Globus pallidus (tissue), 1 donor: ENCODE data around the gene ANKRD7.

Source experiments
- DNase-seq: peaks from one replicate; pipeline ENCODE4 v3.0.0-alpha.2; 2015; ENCODE audit warnings: low spot score

ANKRD7 gene

DNA sequence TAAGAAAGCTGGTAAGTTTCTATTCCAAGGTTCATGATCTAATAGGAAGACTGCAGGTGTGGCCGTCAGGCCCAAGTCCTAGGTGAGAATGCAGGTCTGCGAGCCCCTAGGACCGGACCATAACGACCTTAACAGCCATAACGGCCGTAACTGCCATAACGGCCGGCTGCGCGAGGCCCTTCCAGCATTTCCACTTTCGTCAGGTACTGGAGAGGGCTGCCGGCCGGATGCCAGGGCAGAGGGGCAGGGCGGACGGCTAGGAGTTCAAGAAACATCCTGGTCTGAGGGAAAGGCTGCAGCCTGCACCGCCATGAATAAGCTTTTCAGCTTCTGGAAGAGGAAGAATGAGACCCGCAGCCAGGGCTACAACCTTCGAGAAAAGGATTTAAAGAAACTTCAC, at the start of gene ANKRD7:
ANKRD7 (plus strand) TSS at position 184 of the 400 bp plus-strand sequence; CDS start at position 311, 127 bp downstream.
- DNase-seq: no peak

DNA sequence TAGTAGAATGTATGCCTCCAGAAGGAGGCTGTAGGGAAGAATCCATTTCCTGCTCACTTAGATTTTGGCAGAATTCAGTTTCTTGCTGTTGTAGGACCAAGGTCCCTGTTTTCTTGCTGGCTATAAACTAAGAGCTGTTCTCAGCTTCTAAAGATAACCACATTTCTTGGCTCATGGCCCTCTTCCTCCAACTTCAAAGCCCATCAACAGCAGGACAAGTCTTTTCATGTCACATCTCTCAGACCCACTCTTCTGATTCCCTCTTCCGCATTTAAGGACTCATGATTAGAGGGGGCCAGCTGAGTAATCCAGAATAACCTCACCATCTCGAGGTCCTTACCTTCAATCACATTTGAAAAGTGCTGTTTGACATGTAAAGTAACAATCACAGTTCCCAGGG, 48.8 kb upstream of the ANKRD7 start:
- no peak for DNase-seq

- no peak for DNase-seq
Observed at GRCh38 chr7:118179191-118179590, 45.3 kb upstream of the ANKRD7 start.

GRCh38 chr7:118182593-118183427, 41.7 kb upstream of the ANKRD7 start:
- DNase-seq: peak; percentile 17

GRCh38 chr7:118183428-118183785, 41.1 kb upstream of the ANKRD7 start:
- DNase-seq: no peak

- peak; percentile 96 for DNase-seq
Observed at GRCh38 chr7:118183786-118184564, 40.5 kb upstream of the ANKRD7 start, which contains the start of gene LSM8. LSM8 (plus strand) TSS chr7:118184164; CDS start chr7:118184224, 60 bp downstream.

DNA sequence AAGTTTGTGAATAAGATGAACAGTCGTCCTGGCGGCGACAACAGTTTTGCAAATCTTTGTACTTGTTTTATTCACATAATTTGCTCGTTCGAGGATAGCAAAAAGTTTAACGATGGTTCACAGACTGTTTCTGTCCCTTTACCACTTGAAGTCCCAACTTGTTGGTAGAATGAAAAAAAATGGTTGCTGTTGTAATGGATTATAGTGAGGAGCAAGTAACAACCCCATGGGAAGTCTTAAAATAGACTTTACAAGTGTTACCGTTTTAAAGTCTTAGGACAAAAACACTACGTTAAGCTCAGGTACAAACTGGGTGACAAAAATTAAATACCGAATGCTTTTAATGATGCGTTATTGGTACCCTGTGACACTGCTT, 40.0 kb upstream of the ANKRD7 start:
- peak; percentile 20 for DNase-seq

- DNase-seq: no peak
Observed at GRCh38 chr7:118185163-118185860, 39.2 kb upstream of the ANKRD7 start.

- no peak for DNase-seq
Observed at GRCh38 chr7:118186501-118186900, 38.0 kb upstream of the ANKRD7 start.

DNA sequence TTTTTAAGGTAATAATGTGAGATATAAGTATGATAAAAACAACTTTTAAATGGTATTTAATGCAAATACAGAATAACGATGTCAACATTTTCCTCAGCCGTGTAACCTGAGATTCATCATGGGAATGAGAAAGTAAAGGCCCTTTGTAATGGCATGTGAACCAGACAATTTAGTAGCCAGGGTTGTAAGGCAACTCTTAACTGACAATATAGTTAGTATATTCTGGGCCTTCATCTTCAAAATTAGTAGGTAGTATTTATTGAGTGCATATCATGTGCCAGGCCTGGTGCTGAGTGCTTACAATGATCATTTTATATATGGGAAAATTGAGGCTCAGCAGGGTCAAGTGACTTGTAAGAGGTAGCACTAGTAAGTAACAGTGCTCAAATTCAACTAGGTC, 29.9 kb upstream of the ANKRD7 start:
- no peak for DNase-seq

GRCh38 chr7:118195837-118196474, 28.5 kb upstream of the ANKRD7 start:
- peak; percentile 63 for DNase-seq

- no peak for DNase-seq
Observed at GRCh38 chr7:118202061-118202460, 22.4 kb upstream of the ANKRD7 start.

- peak; percentile 68 for DNase-seq
Observed at GRCh38 chr7:118214051-118214832, 10.3 kb upstream of the ANKRD7 start.

- no peak for DNase-seq
Observed at GRCh38 chr7:118214833-118215182, 9.7 kb upstream of the ANKRD7 start.

DNA sequence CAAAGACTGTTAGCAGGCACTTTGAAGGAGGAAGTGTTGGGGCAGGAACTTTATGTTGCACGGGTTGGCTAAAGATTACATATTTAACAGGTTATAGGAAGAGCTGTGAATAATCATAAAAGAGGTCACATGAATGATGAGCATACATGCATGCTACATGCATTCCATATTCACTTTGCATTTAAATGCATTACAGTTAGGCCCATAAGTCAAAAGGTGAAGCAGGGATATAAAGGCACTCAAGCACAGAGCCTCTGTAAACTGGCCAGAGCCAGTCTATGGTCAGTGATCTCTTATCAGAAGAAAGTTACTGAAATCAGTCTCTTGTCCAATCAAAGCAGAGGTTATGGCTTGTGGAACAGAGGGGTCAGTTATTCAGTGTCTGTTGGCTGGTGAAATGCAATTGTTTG, 7.3 kb upstream of the ANKRD7 start:
- DNase-seq: no peak

DNA sequence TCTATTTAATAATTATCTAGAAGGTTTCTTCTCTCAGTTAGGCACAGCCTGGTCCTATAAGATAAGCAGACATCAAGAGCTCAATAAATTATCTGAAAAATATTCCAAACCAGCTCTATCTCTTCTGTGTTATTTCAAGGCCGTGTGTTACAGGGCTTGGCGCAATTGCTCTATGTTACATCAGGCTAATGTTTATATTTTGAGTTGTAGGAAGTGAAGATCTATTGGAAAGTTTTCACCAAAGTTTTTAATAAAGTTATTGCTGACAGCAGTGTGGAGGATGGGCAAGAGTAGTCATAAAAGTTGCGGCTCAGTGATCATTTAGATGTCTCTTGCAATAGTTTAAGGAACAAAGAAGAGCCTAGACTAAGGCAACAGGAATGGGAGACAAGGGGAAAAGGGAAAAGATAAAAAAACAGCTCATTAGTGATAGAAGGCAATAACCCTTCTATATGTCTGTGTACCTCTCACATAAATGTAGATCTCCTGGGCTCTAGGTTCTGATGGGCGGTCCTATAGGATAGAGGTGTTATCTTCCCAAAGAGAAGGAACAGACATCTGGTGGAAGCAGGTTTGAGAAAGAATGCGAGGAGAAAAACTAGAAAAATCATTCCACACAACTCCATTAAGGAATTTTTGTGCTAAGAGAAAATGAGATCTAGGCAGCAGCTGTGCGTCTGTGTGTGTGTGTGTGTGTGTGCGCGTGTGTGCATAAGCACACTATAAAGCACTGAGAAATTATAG, 5.9 kb upstream of the ANKRD7 start:
- no peak for DNase-seq

GRCh38 chr7:118219157-118219512, 5.4 kb upstream of the ANKRD7 start:
- DNase-seq: no peak

DNA sequence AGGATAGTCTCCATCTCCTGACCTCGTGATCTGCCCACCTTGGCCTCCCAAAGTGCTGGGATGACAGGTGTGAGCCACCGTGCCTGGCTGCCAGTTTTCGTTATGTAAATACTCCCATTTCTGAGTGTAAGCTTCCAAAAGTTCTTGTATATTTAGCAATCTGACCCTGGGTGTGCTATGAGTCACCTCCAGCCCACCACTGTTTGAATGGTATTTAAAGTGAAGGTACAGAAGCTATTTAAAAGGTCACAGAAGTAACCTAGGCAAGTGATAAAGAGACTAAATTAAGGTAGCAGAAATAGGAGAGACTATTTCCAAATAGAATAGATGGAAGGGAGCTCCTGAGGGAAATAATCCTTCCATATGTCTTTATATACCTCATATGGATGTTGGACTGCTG, 3.9 kb upstream of the ANKRD7 start:
- DNase-seq: no peak

DNA sequence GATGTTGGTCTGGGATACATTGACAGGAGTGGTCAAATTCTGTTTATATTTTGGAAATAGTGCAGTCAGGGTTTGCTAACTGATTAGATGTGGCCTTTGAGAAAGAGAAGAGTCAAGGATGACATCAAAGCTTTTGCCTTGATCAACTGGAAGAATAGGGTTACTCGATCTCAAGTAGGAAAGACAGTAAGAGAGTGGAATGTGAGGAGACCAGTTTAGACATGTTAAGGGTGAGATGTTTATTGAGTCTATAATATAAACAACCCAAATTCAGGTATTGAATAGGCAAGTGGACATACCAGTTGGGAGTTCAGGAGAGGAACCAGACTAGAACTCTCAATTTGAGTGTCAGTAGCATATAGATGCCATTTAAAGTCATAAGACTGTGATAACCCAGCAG, 1.9 kb upstream of the ANKRD7 start:
- no peak for DNase-seq

DNA sequence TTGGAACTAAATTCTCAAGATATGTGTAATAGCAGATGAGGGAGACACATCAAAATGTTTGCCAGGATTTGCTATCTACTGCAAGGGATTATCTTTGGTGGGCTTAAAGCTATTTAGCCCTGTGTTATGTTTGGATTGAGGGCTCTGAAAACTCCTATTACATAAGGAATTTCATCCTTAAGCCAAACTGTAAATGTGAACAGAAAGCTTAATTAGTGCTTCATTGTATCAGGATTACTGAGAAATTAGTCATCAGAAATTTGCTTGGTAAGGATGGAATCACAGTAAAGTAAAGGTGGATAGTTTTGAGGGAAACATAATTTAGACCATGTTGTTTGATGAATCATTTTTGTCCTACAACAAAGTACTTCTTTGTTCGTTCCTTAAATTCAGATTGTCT, 8.3 kb downstream of the ANKRD7 start:
- DNase-seq: no peak

DNA sequence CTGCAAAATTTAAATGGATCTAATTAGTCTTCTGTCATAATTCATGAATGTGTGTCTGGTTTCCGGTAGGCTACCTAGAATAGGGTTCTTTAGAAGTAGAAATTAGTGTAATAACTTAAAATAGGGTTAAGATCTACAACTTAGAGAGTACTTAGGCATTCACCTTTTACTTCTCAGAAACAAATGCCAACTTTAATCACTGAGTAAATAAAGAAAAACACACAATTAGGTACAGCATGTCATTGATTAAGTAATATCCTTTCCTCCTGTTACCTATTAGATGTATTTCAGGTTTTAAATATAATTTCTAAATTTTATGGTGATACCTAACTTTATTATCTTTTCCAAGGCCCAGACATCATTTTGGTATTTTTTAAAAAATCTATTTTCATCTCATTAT, 9.3 kb downstream of the ANKRD7 start:
- no peak for DNase-seq
